GM12872 (cell line): ENCODE results near the gene HOXB13.
A peak's percentile ranks its signal among the peaks of the same experiment; 100 is the strongest.

Source experiments
- TF ChIP-seq, protein P1 (sequence below): IDR thresholded peaks from 3 replicates; pipeline ENCODE4 v1.5.1; 2011; ENCODE audit warnings: low read depth, mild to moderate bottlenecking, low read length, moderate library complexity; ENCODE audit not compliant: insufficient read depth

HOXB13 gene

DNA sequence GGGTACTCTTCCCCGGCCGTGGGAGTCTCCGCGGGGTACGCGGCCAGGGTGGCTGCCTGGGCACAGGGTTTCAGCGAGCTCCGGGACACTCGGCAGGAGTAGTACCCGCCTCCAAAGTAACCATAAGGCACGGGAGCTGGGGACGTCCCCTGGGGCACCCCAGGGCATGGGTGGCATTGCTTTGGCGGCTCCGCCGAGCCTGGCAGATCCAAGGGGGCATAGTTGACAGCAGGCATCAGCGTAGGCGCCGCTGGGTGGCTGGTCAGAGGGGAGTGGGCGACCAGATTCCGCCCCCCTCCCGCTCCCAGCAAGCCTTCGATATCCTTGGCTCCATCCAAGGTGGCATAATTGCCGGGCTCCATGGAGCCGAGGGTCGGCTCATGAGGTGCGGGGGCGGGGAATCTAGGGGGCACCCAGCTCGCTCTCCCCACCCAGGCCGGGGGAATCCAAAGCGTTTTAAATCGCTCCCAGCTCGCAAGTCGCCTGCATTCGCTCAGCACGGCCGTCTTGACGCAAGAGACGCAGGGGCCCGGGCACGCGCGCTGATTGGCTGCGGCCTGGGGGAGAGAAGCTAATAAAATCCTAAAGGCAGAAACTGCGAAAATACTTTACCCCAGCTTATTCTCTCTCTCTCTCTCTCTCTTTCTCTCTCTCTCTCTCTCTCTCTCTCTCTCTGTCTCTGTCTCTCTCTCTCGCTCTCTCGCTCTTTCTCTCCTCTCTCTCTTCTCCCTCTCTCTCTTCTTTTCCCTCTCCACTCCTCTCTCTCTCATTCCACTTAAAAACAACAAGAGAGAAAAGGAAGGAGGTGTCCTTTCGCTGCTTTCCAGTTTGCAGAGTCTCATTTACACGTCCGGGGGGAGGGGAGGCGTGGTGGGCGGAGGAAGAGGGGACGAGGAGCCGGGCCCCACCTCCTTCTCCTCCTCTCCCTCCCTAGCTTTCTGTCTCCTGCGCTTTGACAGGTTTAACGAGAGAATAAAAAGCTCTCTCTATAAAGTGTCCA, at the start of gene HOXB13:
Gene HOXB13, minus strand, starts transcription at position 519 of the 1,000 bp plus-strand sequence. Its CDS starts 157 bp downstream, at position 362.
- TF ChIP-seq, protein P1, sequence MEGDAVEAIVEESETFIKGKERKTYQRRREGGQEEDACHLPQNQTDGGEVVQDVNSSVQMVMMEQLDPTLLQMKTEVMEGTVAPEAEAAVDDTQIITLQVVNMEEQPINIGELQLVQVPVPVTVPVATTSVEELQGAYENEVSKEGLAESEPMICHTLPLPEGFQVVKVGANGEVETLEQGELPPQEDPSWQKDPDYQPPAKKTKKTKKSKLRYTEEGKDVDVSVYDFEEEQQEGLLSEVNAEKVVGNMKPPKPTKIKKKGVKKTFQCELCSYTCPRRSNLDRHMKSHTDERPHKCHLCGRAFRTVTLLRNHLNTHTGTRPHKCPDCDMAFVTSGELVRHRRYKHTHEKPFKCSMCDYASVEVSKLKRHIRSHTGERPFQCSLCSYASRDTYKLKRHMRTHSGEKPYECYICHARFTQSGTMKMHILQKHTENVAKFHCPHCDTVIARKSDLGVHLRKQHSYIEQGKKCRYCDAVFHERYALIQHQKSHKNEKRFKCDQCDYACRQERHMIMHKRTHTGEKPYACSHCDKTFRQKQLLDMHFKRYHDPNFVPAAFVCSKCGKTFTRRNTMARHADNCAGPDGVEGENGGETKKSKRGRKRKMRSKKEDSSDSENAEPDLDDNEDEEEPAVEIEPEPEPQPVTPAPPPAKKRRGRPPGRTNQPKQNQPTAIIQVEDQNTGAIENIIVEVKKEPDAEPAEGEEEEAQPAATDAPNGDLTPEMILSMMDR = no peak

DNA sequence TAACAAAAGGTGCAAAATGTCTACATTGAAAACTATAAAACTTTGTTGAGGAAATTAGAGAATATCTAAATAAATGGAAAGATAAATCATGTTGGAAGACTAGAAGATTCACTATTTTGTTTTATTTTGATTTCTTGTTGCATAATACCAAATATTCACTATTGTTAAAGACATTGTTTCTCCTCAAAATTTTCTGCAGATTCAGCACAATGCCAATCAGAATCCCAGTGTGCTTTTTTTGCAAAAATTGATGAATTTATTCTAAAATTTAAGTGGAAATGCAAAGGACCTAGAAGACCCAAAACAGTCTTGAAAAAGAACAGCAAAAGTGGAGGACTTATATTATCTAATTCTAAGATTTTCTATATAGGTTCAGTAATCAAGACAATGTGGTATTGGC, 48.1 kb upstream of the HOXB13 start:
- TF ChIP-seq, protein P1 = no peak

DNA sequence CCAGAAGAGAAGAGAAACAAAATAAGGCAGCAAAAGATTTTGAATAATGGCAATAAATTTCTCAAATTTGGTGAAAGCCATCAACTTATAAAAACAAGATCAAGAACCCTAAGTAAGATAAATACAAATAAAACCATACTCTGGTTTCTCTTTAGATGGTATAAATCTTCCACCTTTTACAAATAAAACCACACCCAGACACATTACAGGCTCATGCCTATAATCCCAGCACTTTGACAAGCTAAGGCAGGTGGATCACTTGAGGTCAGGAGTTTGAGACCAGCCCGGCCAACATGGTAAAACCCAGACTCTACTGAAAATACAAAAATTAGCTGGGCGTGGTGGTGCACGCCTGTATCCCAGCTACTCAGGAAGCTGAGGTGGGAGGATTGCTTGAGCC, 44.7 kb upstream of the HOXB13 start:
- TF ChIP-seq, protein P1 = no peak

DNA sequence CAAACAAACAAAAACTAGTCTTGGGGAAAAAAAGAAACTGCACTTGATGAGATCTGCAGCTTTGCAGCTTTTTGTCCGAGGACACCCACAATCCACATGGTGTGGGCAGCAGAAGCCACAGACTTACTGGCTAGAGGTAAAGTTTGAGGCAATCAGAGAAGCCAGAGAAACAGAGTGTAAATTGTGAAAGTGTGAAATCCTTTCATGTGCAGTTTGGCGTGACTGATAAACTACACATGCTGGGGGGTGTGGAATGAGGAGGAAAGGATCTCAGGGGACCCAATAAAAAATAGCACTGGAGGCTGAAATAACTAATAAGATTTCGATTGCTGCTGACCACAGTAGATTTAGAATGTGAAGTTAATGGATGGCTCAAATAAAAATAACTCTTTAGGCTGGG, 42.4 kb upstream of the HOXB13 start:
- TF ChIP-seq, protein P1 = no peak

DNA sequence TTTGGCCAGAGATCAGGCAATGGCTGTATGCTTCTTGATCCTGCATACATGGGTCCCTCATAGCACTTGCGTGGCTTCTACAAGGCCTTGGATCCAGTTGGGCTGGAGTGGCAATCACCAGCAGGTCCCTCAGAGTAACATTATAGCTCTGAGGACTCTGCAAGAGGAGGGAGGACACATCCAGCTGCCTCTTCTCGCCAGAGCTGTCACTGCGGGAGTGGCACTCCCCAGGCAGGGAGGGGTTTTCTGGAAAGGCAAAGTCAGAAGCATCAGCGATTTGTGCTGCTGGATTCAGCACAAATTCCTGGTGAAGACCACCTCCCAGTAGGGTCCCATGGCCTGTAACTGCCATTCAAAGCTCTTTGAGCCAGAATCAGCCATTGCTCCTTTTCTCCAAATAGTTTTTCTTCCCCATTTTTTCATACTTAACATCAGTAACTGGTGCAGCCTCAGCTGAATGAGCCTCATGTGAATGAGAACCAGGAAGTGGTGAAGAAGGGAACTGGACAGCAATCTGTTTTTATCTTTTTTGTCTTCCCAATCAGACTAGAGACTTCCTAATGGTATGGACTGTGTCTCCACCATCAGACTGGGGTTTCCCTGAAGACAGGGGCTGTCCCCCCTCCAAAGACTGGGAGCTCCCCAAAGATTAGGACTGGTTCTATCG, 40.6 kb upstream of the HOXB13 start:
- TF ChIP-seq, protein P1 = no peak

DNA sequence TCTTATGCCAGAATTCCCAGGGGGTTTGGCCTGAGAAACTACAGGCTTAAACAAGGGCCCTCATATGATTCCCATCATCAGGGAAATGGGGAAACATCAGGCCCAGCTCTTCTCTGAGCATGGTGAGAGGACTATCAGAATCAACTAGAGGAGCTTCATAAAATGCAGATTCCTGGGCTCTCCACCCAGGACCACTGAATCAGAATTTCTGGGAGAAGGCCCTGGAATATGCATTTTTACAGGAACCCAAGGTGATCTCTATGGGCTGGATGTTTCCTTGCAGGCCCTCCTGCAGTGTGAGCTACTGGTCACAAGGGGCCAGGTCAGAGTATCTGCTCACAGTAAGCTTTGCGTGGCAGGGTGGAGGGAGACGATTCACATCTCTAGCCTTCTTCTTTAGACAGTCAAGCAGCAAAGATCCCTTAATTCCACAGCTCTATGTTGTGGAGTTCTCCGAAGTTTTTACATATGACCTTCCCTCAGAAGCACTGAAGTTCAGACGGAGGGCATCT, 38.8 kb upstream of the HOXB13 start:
- TF ChIP-seq, protein P1 = 0 out of 3 replicates have a peak, but pooled peaks have one; percentile 25

DNA sequence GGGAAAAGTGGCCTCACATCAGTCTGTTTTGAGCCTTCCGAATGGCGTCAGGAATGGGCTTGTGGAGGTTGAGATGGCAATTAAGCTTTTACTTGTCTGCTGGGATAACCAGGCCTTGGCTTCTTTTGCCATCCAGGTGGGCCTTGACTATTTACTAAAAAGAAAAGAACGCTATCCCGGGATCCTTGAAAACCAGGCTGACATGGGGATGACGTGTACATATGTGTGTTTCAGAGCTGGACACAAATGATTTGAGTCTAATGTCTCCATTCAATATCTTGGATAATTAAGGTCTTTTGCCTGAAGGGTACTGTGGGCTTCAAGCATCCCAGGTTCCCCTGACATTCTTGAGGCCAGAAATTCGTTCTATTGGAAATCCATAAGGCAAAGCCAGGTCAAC, 32.6 kb upstream of the HOXB13 start:
- TF ChIP-seq, protein P1 = no peak
